Measurements from ENCODE around the gene KRT71.

The KRT71 gene

GRCh38 chr12:52542157-52542556 is 10.8 kb downstream of the KRT71 start:
- TF ChIP-seq CTCF (IDR thresholded peaks at IDR 0.05; ENCODE audit: low read depth, low read length), result no peak
- H3K4me3 ChIP-seq (replicated peaks in 1 of 2; ENCODE audit: low read depth in 2 of 2, low read length in 2 of 2), result no peak overlapping the region
- DNase-seq (ENCODE audit: low read depth in 2 of 2), result no peak

- TF ChIP-seq CTCF (IDR thresholded peaks at IDR 0.05; ENCODE audit: low read depth, low read length), result no peak
- DNase-seq (ENCODE audit: low read depth in 2 of 2), result no peak
- no peak overlapping the region for H3K4me3 ChIP-seq (replicated peaks in 1 of 2; ENCODE audit: low read depth in 2 of 2, low read length in 2 of 2)
Measured at GRCh38 chr12:52541709-52542108, 11.2 kb downstream of the KRT71 start.

GRCh38 chr12:52540531-52540930 is 12.4 kb downstream of the KRT71 start:
- TF ChIP-seq CTCF (IDR thresholded peaks at IDR 0.05; ENCODE audit: low read depth, low read length), result no peak
- H3K4me3 ChIP-seq (replicated peaks in 1 of 2; ENCODE audit: low read depth in 2 of 2, low read length in 2 of 2), result no peak overlapping the region
- DNase-seq (ENCODE audit: low read depth in 2 of 2), result no peak

GRCh38 chr12:52539821-52540173 is 13.1 kb downstream of the KRT71 start:
- no peak for TF ChIP-seq CTCF (IDR thresholded peaks at IDR 0.05; ENCODE audit: low read depth, low read length)
- DNase-seq (ENCODE audit: low read depth in 2 of 2), result no peak
- H3K4me3 ChIP-seq (replicated peaks in 1 of 2; ENCODE audit: low read depth in 2 of 2, low read length in 2 of 2), result no peak overlapping the region

GRCh38 chr12:52539083-52539820 is 13.7 kb downstream of the KRT71 start:
- peak; percentile 28 to 56 for DNase-seq (ENCODE audit: low read depth in 2 of 2)
- no peak overlapping the region for H3K4me3 ChIP-seq (replicated peaks in 1 of 2; ENCODE audit: low read depth in 2 of 2, low read length in 2 of 2)
- no peak for TF ChIP-seq CTCF (IDR thresholded peaks at IDR 0.05; ENCODE audit: low read depth, low read length)

GRCh38 chr12:52537101-52537500 is 15.8 kb downstream of the KRT71 start:
- TF ChIP-seq CTCF (IDR thresholded peaks at IDR 0.05; ENCODE audit: low read depth, low read length), result no peak
- DNase-seq (ENCODE audit: low read depth in 2 of 2), result no peak
- H3K4me3 ChIP-seq (replicated peaks in 1 of 2; ENCODE audit: low read depth in 2 of 2, low read length in 2 of 2), result no peak overlapping the region

- no peak for TF ChIP-seq CTCF (IDR thresholded peaks at IDR 0.05; ENCODE audit: low read depth, low read length)
- H3K4me3 ChIP-seq (replicated peaks in 1 of 2; ENCODE audit: low read depth in 2 of 2, low read length in 2 of 2), result no peak overlapping the region
- no peak for DNase-seq (ENCODE audit: low read depth in 2 of 2)
Measured at GRCh38 chr12:52535574-52535973, 17.4 kb downstream of the KRT71 start.

All from cardiac fibroblast (primary cell).